DOHH2 (cell line): ENCODE data around the gene NGF.

Experiments
- H3F3A ChIP-seq: fragments of 200-600 bp; sonication (generic), shearing (Covaris generic); 2 replicates; pipeline ENCODE4 v1.6.0; 2016; ENCODE audit warnings: antibody characterized with exemption, mild to moderate bottlenecking; ENCODE audit not compliant: control insufficient read depth, insufficient read depth
- H3K27ac ChIP-seq: fragments of 200-600 bp; sonication (generic); 2 replicates; pipeline ENCODE4 v1.5.1; 2014; ENCODE audit warnings: low read depth, mild to moderate bottlenecking, low read length, moderate library complexity
- H3K27me3 ChIP-seq: fragments of 200-600 bp; sonication (generic); 2 replicates; pipeline ENCODE4 v1.6.1; 2014; ENCODE audit warnings: mild to moderate bottlenecking, low read length, mixed read lengths; ENCODE audit not compliant: control insufficient read depth
- H3K36me3 ChIP-seq: fragments of 200-600 bp; sonication (generic); 2 replicates; pipeline ENCODE4 v1.6.1; 2014; ENCODE audit warnings: mild to moderate bottlenecking, low read length, moderate library complexity, mixed read lengths; ENCODE audit not compliant: control insufficient read depth
- H3K4me1 ChIP-seq: fragments of 200-600 bp; sonication (generic); 2 replicates; pipeline ENCODE4 v1.6.1; 2014; ENCODE audit warnings: mild to moderate bottlenecking, low read length, mixed read lengths; ENCODE audit not compliant: control insufficient read depth
- H3K4me2 ChIP-seq: fragments of 200-600 bp; sonication (generic); 2 replicates; pipeline ENCODE4 v1.6.0; 2014; ENCODE audit warnings: mild to moderate bottlenecking, low read length, moderate library complexity
- H3K4me3 ChIP-seq: fragments of 200-600 bp; sonication (generic); 2 replicates; pipeline ENCODE4 v1.5.1; 2014; ENCODE audit warnings: mild to moderate bottlenecking, low read length, mixed read lengths
- H3K79me2 ChIP-seq: fragments of 200-600 bp; sonication (generic); 2 replicates; pipeline ENCODE4 v1.6.1; 2014; ENCODE audit warnings: mild to moderate bottlenecking, low read length, mixed read lengths; ENCODE audit not compliant: control insufficient read depth
- H3K9me2 ChIP-seq: fragments of 200-600 bp; sonication (generic); replicated peaks from 2 replicates; pipeline ENCODE4 v1.6.1; 2014; ENCODE audit warnings: mild to moderate bottlenecking, low read length, mixed read lengths; ENCODE audit not compliant: control insufficient read depth
- H3K9me3 ChIP-seq: fragments of 200-600 bp; sonication (generic); 2 replicates; pipeline ENCODE4 v1.6.1; 2014; ENCODE audit warnings: antibody characterized with exemption, low read length, mixed read lengths; ENCODE audit not compliant: control insufficient read depth, insufficient read depth
- H4K20me1 ChIP-seq: fragments of 200-600 bp; sonication (generic); 2 replicates; pipeline ENCODE4 v1.6.0; 2014; ENCODE audit warnings: low read depth, mild to moderate bottlenecking, antibody characterized with exemption, low read length, moderate library complexity; ENCODE audit not compliant: control insufficient read depth, insufficient read depth
- CTCF ChIP-seq: fragments of 200-600 bp; sonication (generic); IDR thresholded peaks from one replicate; pipeline ENCODE4 v1.5.1; 2014; ENCODE audit warnings: antibody characterized with exemption, mild to moderate bottlenecking, low read depth, low read length; ENCODE audit not compliant: poor library complexity, severe bottlenecking
- EZH2phosphoT487 ChIP-seq: fragments of 200-600 bp; sonication (generic); IDR thresholded peaks from 2 replicates; pipeline ENCODE4 v1.6.1; 2017; ENCODE audit warnings: borderline replicate concordance, mild to moderate bottlenecking, antibody characterized with exemption, low read length, moderate library complexity, mixed read lengths

The NGF gene

GRCh38 chr1:115283681-115284146 lies 54.3 kb downstream of the NGF start:
- H3K79me2 ChIP-seq = no peaks in the 10 kb centered on the region
- H3K4me1 ChIP-seq = peaks cover 3% of the 10 kb centered on the region; the same call in 1 of the 2 replicates
- H3K9me2 ChIP-seq = no peaks in the 10 kb centered on the region
- H3F3A ChIP-seq = no peaks in the 10 kb centered on the region
- H4K20me1 ChIP-seq = no peaks in the 10 kb centered on the region
- no peaks in the 10 kb centered on the region for H3K27me3 ChIP-seq
- H3K36me3 ChIP-seq = no peaks in the 10 kb centered on the region
- no peak overlapping the region for H3K4me3 ChIP-seq
- no peak overlapping the region for H3K27ac ChIP-seq
- no peaks in the 10 kb centered on the region for H3K9me3 ChIP-seq
- no peak overlapping the region for H3K4me2 ChIP-seq
- TF ChIP-seq EZH2phosphoT487 = no peak
- TF ChIP-seq CTCF = no peak

GRCh38 chr1:115283249-115283648 lies 54.8 kb downstream of the NGF start:
- Histone ChIP-seq H3K4me2 (no peak overlapping the region), H3K27ac (no peak overlapping the region), H4K20me1 (no peaks in the 10 kb centered on the region), H3K9me2 (no peaks in the 10 kb centered on the region), H3F3A (no peaks in the 10 kb centered on the region), H3K9me3 (no peaks in the 10 kb centered on the region), H3K4me3 (no peak overlapping the region), H3K4me1 (peaks cover 3% of the 10 kb centered on the region; the same call in 1 of the 2 replicates), H3K79me2 (no peaks in the 10 kb centered on the region), H3K36me3 (no peaks in the 10 kb centered on the region), H3K27me3 (no peaks in the 10 kb centered on the region)
- no peak for TF ChIP-seq EZH2phosphoT487
- no peak for TF ChIP-seq CTCF

- Histone ChIP-seq H3K9me2 (no peaks in the 10 kb centered on the region), H3F3A (no peaks in the 10 kb centered on the region), H4K20me1 (no peaks in the 10 kb centered on the region), H3K4me2 (no peak overlapping the region), H3K4me3 (no peak overlapping the region), H3K79me2 (no peaks in the 10 kb centered on the region), H3K4me1 (peaks cover 3% of the 10 kb centered on the region; the same call in 1 of the 2 replicates), H3K27me3 (no peaks in the 10 kb centered on the region), H3K27ac (no peak overlapping the region), H3K9me3 (no peaks in the 10 kb centered on the region), H3K36me3 (no peaks in the 10 kb centered on the region)
- no peak for TF ChIP-seq CTCF
- no peak for TF ChIP-seq EZH2phosphoT487
Observed at GRCh38 chr1:115282807-115283208, 55.2 kb downstream of the NGF start.
